Type B pancreatic cell (in vitro differentiated cells): ENCODE results near the gene MLX. TPM values are rescaled to one million over a fixed set of nuclear protein-coding genes. Genes with fewer than 3 reads are reported as not detected.

Source experiments
- DNase-seq: peaks from one replicate; pipeline ENCODE4 v3.0.0; 2021; ENCODE audit warnings: mixed read lengths; ENCODE audit not compliant: unreplicated experiment; ENCODE audit errors: extremely low spot score
- H3K27ac Mint-ChIP-seq: 2 replicates; pipeline ENCODE4 v1.8.0; 2021; ENCODE audit warnings: mild to moderate bottlenecking, mixed read lengths
- H3K27me3 Mint-ChIP-seq: 2 replicates; pipeline ENCODE4 v1.8.0; 2021; ENCODE audit warnings: mixed read lengths
- H3K36me3 Mint-ChIP-seq: 2 replicates; pipeline ENCODE4 v1.8.0; 2021; ENCODE audit warnings: mixed read lengths
- H3K4me1 Mint-ChIP-seq: one replicate; pipeline ENCODE4 v1.8.0; 2021; ENCODE audit warnings: mixed read lengths; ENCODE audit not compliant: unreplicated experiment
- H3K4me3 Mint-ChIP-seq: 2 replicates; pipeline ENCODE4 v1.8.0; 2021; ENCODE audit warnings: mild to moderate bottlenecking, mixed read lengths
- H3K9me3 Mint-ChIP-seq: 2 replicates; pipeline ENCODE4 v1.8.0; 2021; ENCODE audit warnings: mixed read lengths
- total RNA-seq: library from RNA; stranded (reverse); gene quantifications from 2 replicates; pipeline ENCODE4 v1.2.1, GENCODE V29; 2021; ENCODE audit warnings: low replicate concordance
- TF ChIP-seq, protein P1 (sequence below): fragments of 200-600 bp; sonication (generic); conservative IDR thresholded peaks from 2 replicates; pipeline ENCODE4 v1.5.0; 2021; ENCODE audit warnings: antibody characterized with exemption, mild to moderate bottlenecking

Gene MLX
- total RNA-seq, 1 donor from 2014 or later, result 32.3 TPM

DNA sequence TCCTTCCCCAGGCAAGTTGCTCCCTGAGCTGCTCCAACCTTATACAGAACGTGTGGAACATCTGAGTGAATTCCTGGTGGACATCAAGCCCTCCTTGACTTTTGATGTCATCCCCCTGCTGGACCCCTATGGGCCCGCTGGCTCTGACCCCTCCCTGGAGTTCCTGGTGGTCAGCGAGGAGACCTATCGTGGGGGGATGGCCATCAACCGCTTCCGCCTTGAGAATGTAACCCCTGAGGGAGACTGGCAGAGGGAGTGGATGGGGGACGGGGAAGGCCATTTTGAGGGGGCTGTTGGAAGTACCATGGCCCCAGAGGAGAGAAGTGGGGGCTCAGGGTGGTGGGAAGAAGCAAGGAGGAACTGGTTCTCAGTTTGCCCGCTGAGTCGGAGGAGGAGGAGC is 3.0 kb upstream of the MLX start:
- H3K4me1 Mint-ChIP-seq, result peaks cover 24% of the 10 kb centered on the region
- TF ChIP-seq, protein P1, sequence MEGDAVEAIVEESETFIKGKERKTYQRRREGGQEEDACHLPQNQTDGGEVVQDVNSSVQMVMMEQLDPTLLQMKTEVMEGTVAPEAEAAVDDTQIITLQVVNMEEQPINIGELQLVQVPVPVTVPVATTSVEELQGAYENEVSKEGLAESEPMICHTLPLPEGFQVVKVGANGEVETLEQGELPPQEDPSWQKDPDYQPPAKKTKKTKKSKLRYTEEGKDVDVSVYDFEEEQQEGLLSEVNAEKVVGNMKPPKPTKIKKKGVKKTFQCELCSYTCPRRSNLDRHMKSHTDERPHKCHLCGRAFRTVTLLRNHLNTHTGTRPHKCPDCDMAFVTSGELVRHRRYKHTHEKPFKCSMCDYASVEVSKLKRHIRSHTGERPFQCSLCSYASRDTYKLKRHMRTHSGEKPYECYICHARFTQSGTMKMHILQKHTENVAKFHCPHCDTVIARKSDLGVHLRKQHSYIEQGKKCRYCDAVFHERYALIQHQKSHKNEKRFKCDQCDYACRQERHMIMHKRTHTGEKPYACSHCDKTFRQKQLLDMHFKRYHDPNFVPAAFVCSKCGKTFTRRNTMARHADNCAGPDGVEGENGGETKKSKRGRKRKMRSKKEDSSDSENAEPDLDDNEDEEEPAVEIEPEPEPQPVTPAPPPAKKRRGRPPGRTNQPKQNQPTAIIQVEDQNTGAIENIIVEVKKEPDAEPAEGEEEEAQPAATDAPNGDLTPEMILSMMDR, result no peak
- no peaks in the 10 kb centered on the region for H3K9me3 Mint-ChIP-seq
- peaks cover 7% of the 10 kb centered on the region for H3K36me3 Mint-ChIP-seq
- no peak overlapping the region for H3K27ac Mint-ChIP-seq
- no peaks in the 10 kb centered on the region for H3K27me3 Mint-ChIP-seq
- peak overlapping the region; percentile 92 for H3K4me3 Mint-ChIP-seq
- DNase-seq, result no peak

DNA sequence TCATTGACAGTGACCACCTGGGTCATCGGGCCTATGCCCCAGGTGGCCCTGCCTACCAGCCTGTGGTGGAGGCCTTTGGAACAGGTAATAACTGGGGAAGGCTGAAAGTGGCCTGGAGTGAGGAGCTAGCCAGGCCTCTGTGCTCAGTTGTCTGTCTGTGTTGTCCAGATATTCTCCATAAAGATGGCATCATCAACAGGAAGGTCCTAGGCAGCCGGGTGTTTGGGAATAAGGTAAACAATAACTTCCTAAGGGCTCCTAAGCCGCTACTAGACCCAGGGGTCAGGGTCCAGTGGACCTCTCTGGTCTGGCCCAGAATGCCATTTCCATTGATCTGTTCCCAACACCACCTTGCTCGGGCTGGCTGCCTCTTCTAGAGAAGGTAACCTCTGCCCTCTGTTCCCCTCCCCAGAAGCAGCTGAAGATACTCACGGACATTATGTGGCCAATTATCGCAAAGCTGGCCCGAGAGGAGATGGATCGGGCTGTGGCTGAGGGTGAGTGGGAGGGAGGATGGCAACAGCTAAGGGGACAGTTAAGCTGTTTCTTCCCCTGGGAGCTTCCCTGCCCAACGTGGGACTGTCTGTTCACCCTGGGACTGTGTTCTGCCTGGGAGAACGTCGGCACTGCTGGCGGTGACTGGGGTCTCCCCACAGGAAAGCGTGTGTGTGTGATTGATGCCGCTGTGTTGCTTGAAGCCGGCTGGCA is 1.9 kb upstream of the MLX start:
- Mint-ChIP-seq H3K4me3 (peak overlapping the region; percentile 69), H3K27me3 (no peaks in the 10 kb centered on the region), H3K27ac (no peak overlapping the region), H3K36me3 (peaks cover 7% of the 10 kb centered on the region), H3K4me1 (peaks cover 20% of the 10 kb centered on the region), H3K9me3 (no peaks in the 10 kb centered on the region)
- TF ChIP-seq, protein P1, result no peak
- no peak for DNase-seq

DNA sequence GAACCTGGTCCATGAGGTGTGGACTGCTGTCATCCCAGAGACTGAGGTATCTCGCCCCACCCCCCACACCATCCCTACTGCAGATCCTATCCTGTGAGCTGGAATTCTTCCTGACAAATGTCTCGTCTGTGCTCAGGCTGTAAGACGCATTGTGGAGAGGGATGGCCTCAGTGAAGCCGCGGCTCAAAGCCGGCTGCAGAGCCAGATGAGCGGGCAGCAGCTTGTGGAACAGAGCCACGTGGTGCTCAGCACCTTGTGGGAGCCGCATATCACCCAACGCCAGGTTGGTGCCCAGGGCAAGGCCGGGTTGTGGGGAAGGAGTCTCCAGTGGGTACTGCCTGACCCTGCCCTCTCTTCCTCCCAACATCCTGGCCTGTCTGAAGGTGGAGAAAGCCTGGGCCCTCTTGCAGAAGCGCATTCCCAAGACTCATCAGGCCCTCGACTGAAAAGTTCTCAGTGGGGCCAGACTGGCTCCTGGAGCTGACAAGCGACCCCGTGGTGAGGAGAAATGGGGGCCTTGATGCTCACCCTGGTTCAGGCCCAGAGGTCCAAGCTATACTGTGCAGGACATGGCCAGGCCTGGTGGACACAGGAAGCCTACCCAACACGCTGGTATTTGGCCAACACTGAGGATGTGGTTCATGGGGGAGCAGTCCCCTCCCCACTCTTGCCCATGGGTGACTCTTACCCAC is 1.2 kb upstream of the MLX start:
- peaks cover 15% of the 10 kb centered on the region for H3K4me1 Mint-ChIP-seq
- TF ChIP-seq, protein P1, result no peak
- H3K27me3 Mint-ChIP-seq, result no peaks in the 10 kb centered on the region
- DNase-seq, result no peak
- H3K36me3 Mint-ChIP-seq, result peaks cover 7% of the 10 kb centered on the region
- peak overlapping the region; percentile 93 for H3K27ac Mint-ChIP-seq
- peak overlapping the region; percentile 69 for H3K4me3 Mint-ChIP-seq
- H3K9me3 Mint-ChIP-seq, result no peaks in the 10 kb centered on the region

DNA sequence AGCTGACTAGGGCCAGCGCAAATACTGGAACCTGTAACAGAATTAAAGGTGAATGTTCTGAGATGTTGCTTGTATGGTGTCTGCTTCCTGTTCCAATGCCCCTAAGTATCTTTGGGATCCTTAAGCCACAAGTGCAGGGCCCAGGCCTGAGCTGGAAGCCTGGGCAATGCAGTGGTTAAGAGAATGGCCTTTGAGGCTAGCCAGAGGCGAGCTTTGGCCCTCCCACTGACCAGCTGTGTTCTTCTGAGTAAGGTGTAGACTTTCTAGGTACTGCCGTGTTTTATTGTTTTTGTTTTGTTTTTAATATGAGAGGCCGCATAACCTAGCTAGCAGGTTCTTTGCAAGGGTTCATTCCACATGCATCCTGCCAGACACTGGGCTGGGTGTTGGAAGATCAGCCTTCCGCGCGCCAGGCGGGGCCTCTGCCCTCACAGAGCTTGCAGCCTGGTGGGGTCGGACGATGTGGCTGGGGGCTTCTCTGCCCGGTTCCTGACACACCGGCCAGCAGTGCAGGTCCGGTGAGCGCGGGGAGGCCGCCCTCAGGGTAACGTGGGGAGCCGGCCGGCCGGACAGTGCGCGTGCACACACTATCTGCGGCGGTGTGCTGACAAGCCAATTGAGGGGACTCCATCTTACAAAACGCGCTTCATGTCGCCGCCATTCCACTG is 551 bp upstream of the MLX start:
- Mint-ChIP-seq H3K9me3 (no peaks in the 10 kb centered on the region), H3K27me3 (no peaks in the 10 kb centered on the region), H3K36me3 (peaks cover 10% of the 10 kb centered on the region), H3K27ac (peak overlapping the region; percentile 93), H3K4me1 (peaks cover 13% of the 10 kb centered on the region), H3K4me3 (peak overlapping the region; percentile 94)
- DNase-seq, result no peak
- TF ChIP-seq, protein P1, result no peak

DNA sequence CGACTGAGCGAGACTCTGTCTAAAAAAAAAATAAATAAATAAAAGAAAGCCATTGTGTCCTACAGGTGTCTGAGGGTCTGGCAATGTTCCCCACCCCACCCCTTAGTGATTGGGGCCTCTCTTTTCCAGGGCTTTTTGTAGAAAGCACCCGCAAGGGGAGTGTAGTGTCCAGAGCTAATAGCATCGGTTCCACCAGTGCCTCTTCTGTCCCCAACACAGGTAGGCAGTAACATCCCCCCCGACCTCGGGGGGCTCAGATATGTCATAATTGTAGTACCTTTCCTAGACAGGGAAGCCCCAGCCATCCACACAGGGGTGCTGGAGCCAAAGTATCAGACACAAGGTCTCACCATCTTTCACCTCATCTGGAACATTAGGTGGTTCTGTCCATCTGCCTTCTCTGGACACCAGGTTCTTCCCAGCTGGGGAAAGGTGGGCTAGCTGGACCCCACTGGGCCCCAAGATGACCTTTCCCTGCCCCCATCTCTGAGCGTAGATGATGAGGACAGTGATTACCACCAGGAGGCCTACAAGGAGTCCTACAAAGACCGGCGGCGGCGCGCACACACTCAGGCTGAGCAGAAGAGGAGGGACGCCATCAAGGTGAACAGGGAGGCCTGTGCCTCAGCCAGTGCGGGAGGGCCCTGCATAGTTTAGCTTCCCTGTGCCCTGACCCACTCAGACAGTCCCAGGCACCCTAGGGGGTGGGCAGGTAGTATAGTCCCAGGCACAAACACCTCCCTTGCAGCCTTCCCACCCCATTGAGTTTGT is 1.6 kb downstream of the MLX start:
- peak overlapping the region; percentile 52 for H3K4me3 Mint-ChIP-seq
- peaks cover 17% of the 10 kb centered on the region for H3K36me3 Mint-ChIP-seq
- H3K9me3 Mint-ChIP-seq, result no peaks in the 10 kb centered on the region
- no peak for DNase-seq
- peaks cover 12% of the 10 kb centered on the region for H3K4me1 Mint-ChIP-seq
- H3K27ac Mint-ChIP-seq, result no peak overlapping the region
- TF ChIP-seq, protein P1, result no peak
- H3K27me3 Mint-ChIP-seq, result no peaks in the 10 kb centered on the region
